NCI-H82 treated with DMSO at 0.1 percent for 48 hours (cell line): ENCODE data around the gene DPPA3.
"Not testable (repeated sequence)": the region's sequence is repeated elsewhere in the genome, so short reads cannot be mapped to it uniquely, and the experiment has no call there.

Experiments
- DNase-seq: peaks from one replicate; lab custom pipeline; 2025; ENCODE audit not compliant: unreplicated experiment; lab: John Stamatoyannopoulos, UW

Gene DPPA3

GRCh38 chr12:7729746-7730145 lies 18.5 kb downstream of the DPPA3 start:
- DNase-seq, result no peak

- DNase-seq, result not testable (repeated sequence)
These were observed 19.8 kb downstream of the DPPA3 start for GRCh38 chr12:7730984-7731383.

- DNase-seq, result no peak
These were observed 20.3 kb downstream of the DPPA3 start for GRCh38 chr12:7731486-7731885.

- DNase-seq, result no peak
These were observed 21.8 kb downstream of the DPPA3 start for GRCh38 chr12:7732993-7733392.

DNA sequence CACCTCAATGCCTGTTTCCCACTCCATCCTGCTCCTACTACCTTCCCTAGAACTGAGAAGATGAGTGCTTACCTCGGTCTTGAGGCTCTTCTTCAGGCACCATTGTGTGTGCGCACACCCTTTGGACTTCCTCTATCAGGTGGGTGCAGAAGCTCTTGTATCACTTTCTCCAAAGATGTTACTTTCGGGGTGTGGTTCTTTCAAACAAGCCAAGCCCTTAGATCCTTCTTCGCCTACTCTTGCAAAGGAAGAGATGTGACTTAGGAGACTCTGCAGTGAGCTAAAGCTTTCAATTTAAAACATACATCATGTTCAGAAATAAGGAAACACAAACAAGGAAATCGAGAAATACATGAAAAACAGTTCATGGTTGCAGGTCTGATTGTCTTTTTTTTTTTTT lies 36.0 kb downstream of the DPPA3 start, which contains the start of gene CLEC4C:
Gene CLEC4C (minus strand): TSS at position 130 of the 400 bp plus-strand sequence. CDS start 27 bp downstream, at position 103.
- DNase-seq, result no peak

DNA sequence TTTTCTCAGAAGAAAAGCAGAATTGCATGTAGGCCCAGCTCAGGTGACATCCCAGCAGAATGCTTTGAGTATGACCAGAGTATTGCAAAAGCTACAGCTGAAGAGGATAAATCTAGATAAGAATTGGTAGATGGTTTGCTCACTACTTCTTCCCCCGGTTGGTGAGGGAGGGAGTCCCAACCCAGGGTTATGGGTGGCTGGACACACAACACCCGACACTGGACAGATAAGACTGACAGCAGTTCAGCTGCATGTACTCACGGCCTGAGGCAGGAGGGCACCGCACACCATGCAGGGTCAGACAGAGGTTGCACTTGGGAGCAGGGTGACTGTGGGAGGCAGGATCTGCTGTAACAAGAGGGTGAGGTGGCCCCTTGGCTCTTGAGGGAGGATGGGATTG lies 37.6 kb downstream of the DPPA3 start:
- DNase-seq, result no peak

- no peak for DNase-seq
These were observed 38.2 kb downstream of the DPPA3 start for GRCh38 chr12:7749442-7749841.

GRCh38 chr12:7750350-7750749 lies 39.1 kb downstream of the DPPA3 start:
- DNase-seq, result no peak

- DNase-seq, result no peak
These were observed 40.2 kb downstream of the DPPA3 start for GRCh38 chr12:7751394-7751793.

GRCh38 chr12:7751941-7752922 lies 41.0 kb downstream of the DPPA3 start:
- not testable (repeated sequence) for DNase-seq

DNA sequence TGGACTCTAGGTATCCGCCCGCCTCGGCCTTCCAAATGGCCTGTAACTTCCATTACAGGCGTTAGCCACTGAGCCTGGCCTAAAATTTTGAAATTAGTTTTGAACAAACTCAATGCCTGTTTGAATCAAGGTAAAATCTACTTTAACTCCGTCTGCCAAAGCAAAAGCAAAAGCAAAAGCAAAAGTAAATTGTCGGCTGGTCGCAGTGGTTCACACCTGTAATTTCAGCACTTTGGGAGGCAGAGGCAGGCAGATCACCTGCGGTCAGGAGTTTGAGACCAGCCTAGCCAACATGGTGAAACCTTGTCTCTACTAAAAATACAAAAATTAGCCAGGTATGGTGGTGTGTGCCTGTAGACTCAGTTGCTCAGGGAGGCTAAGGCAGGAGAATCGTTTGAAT lies 44.4 kb downstream of the DPPA3 start:
- DNase-seq, result not testable (repeated sequence)

DNA sequence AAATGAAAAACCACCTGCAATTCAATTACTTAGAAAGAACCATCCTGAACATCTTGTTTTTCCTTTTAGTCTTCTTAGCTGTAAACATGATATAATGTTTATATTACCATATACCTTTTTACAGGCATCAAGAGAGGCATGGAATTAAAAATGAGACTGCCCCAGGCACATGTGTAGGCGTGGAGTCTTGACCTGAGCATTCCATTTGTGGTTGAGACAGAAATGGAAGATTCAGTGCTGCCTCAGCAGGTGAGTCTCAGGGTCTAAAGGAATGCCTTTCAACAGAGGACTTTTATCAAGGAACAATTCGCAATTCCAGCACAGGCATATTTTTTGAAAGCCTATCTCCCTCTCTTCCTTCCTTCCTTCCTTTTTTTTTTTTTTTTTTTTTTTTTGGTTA lies 45.8 kb downstream of the DPPA3 start:
- no peak for DNase-seq

- DNase-seq, result no peak
These were observed 47.5 kb downstream of the DPPA3 start for GRCh38 chr12:7758766-7759140.
